CD8-positive, alpha-beta memory T cell (primary cell): ENCODE measurements around the gene CNTN6. TPM values are rescaled to one million over a fixed set of nuclear protein-coding genes. Genes with fewer than 3 reads are reported as not detected.

ENCODE experiments used
- CTCF ChIA-PET: fragments of 350-600 bp; sonication (Branson Sonifier 250); formaldehyde crosslinking; loops from one replicate; lab custom pipeline; 2021; ENCODE audit warnings: antibody characterized with exemption; lab: Charles Lee
- POLR2A ChIA-PET: fragments of 350-600 bp; sonication (Branson Sonifier 250); formaldehyde crosslinking; loops from one replicate; lab custom pipeline; 2021; ENCODE audit warnings: antibody characterized with exemption; lab: Charles Lee
- DNase-seq, 5 donors: peaks; one replicate each; pipeline versions ENCODE4 v3.0.0 to v3.0.0-alpha.2; 2020 to 2022; ENCODE audit warnings: mixed read lengths in 1 of 5
- H3K27ac ChIP-seq: one replicate; pipeline ENCODE4 v1.7.0; 2013; ENCODE audit warnings: low read depth, mild to moderate bottlenecking, low read length, moderate library complexity
- H3K27me3 ChIP-seq: 2 replicates; pipeline ENCODE4 v1.7.0; 2013; ENCODE audit warnings: low read length, mild to moderate bottlenecking; ENCODE audit not compliant: insufficient read depth, poor library complexity, severe bottlenecking
- H3K36me3 ChIP-seq: 2 replicates; pipeline ENCODE4 v1.7.0; 2013; ENCODE audit warnings: mild to moderate bottlenecking, low read length, moderate library complexity; ENCODE audit not compliant: insufficient read depth
- H3K4me1 ChIP-seq: 2 replicates; pipeline ENCODE4 v1.7.0; 2013; ENCODE audit warnings: mild to moderate bottlenecking, low read length, moderate library complexity; ENCODE audit not compliant: insufficient read depth
- H3K4me3 ChIP-seq: 2 replicates; pipeline ENCODE4 v1.7.0; 2013; ENCODE audit warnings: mild to moderate bottlenecking, low read length
- H3K9me3 ChIP-seq: 2 replicates; pipeline ENCODE4 v1.7.0; 2013; ENCODE audit warnings: mild to moderate bottlenecking, low read length
- H3K27ac Mint-ChIP-seq, 8 donors: one replicate each; pipeline ENCODE4 v1.8.0; 2020 to 2021; ENCODE audit warnings: mixed read lengths in 8 of 8, mild to moderate bottlenecking in 6 of 8, inconsistent platforms in 3 of 8, moderate library complexity in 3 of 8
- H3K27me3 Mint-ChIP-seq, 2 donors: one replicate each; pipeline ENCODE4 v1.8.0; 2020 to 2021; ENCODE audit warnings: mixed read lengths in 2 of 2, mild to moderate bottlenecking in 1 of 2, moderate library complexity in 1 of 2
- H3K36me3 Mint-ChIP-seq, 3 donors: one replicate each; pipeline ENCODE4 v1.8.0; 2020 to 2021; ENCODE audit warnings: mixed read lengths in 3 of 3, inconsistent platforms in 1 of 3, mild to moderate bottlenecking in 1 of 3
- H3K4me1 Mint-ChIP-seq, 3 donors: one replicate each; pipeline ENCODE4 v1.8.0; 2020 to 2021; ENCODE audit warnings: mixed read lengths in 3 of 3, inconsistent platforms in 1 of 3, mild to moderate bottlenecking in 1 of 3
- H3K4me3 Mint-ChIP-seq, 7 donors: one replicate each; pipeline ENCODE4 v1.8.0; 2020 to 2021; ENCODE audit warnings: mixed read lengths in 7 of 7, mild to moderate bottlenecking in 6 of 7, moderate library complexity in 4 of 7, inconsistent platforms in 2 of 7
- H3K9me3 Mint-ChIP-seq, 5 donors: one replicate each; pipeline ENCODE4 v1.8.0; 2020 to 2022; ENCODE audit warnings: mixed read lengths in 5 of 5, mild to moderate bottlenecking in 3 of 5, moderate library complexity in 2 of 5, inconsistent platforms in 1 of 5
- polyA plus RNA-seq: library from polyadenylated mRNA; unstranded; fragments of 300-500 nt; fragmentation: Illumina TruSeq; gene quantifications from one replicate; pipeline ENCODE4 v1.2.3, GENCODE V29; 2021
- total RNA-seq, 2 experiments: library from RNA; stranded (reverse); gene quantifications; one replicate each; pipeline ENCODE4 v1.2.3, GENCODE V29; 2021

CNTN6 gene
- total RNA-seq (not detected), polyA plus RNA-seq (not detected)

DNA sequence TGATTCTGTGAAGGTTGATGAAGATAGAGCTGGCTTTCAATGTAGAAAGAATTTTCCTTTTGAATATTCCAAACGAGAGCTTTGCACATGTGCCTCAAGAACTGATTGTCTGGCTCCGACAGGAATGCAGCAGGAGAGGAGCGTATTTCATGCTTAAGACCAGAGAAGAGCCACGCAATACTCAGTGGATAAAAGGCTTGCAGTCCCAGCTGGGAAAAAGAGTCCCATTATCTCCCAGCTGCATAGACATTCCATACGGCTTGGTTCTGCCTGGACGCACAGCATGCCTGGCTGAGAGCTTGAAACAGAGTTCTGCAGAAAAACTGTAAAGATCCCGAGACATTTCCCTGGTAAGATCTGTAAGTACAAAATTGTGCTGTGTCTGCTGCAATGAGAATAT lies at the start of gene CNTN6:
Gene CNTN6, plus strand, starts transcription at position 254 of the 400 bp plus-strand sequence. CDS start 54,985 bp downstream, outside the sequence.
- no peaks in the 10 kb centered on the region for H3K27me3 ChIP-seq
- POLR2A ChIA-PET = no interaction called here
- peaks cover 8 to 26% (median 11%) of the 10 kb centered on the region in 5 donors for H3K9me3 Mint-ChIP-seq
- H3K4me1 Mint-ChIP-seq = no peaks in the 10 kb centered on the region
- no peaks in the 10 kb centered on the region for H3K36me3 ChIP-seq
- CTCF ChIA-PET = no interaction called here
- no peaks in the 10 kb centered on the region for H3K9me3 ChIP-seq
- no peak for DNase-seq
- no peaks in the 10 kb centered on the region for H3K36me3 Mint-ChIP-seq
- no peak within 1 kb of the TSS for H3K4me3 ChIP-seq
- H3K4me3 Mint-ChIP-seq = no peak within 1 kb of the TSS
- H3K27ac ChIP-seq = no peak within 1 kb of the TSS
- H3K27me3 Mint-ChIP-seq = peaks cover 0 to 2% of the 10 kb centered on the region in 2 donors
- no peaks in the 10 kb centered on the region for H3K4me1 ChIP-seq
- H3K27ac Mint-ChIP-seq = no peak within 1 kb of the TSS

DNA sequence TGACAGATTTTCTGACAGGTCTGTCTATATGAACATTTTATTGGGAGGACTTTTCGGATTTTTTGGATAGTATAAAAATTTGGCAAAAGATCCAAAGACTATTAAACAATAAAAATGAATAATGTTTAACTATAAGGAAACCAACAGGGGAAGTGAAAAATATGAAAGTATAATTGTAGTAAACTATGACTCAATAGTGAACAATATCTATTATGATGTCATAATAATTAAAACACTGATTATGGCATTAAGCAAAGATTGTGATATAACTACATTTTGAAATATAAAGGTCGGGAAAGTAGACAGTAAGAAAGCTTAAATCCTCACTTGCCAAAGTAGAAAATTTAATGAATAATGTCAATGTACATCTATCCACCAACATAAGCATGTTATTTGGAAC lies 44.3 kb upstream of the CNTN6 start:
- ChIA-PET CTCF (no interaction called here), POLR2A (no interaction called here)
- Histone ChIP-seq H3K27ac (no peak overlapping the region), H3K9me3 (peaks cover 5% of the 10 kb centered on the region), H3K36me3 (no peaks in the 10 kb centered on the region), H3K27me3 (no peaks in the 10 kb centered on the region), H3K4me1 (no peaks in the 10 kb centered on the region), H3K4me3 (no peak overlapping the region)
- no peak for DNase-seq
- H3K27ac Mint-ChIP-seq = no peak overlapping the region
- no peaks in the 10 kb centered on the region for H3K36me3 Mint-ChIP-seq
- H3K9me3 Mint-ChIP-seq = peaks cover 4 to 55% (median 14%) of the 10 kb centered on the region in 5 donors
- no peaks in the 10 kb centered on the region for H3K27me3 Mint-ChIP-seq
- no peaks in the 10 kb centered on the region for H3K4me1 Mint-ChIP-seq
- no peak overlapping the region for H3K4me3 Mint-ChIP-seq

DNA sequence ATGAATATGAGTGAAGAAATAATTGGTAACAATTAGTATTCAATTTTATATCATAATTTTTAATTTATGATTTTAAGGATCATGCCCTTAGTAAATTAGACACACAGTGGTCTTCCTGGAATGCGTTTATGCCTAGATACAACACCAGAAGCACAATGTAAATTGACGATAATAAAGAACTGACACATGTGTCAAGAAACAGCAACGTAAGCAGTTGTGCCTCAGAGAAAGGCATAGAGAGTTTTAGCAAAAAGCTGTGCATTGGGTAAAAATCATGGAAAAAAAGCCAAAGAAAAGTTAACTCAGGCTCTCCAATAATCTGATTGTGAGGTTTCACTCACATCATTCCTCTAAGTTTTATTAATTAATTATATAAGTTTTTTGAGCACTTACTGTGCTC lies 37.0 kb upstream of the CNTN6 start:
- Mint-ChIP-seq H3K4me1 (no peaks in the 10 kb centered on the region), H3K4me3 (no peak overlapping the region), H3K36me3 (no peaks in the 10 kb centered on the region), H3K27ac (no peak overlapping the region), H3K27me3 (no peaks in the 10 kb centered on the region), H3K9me3 (peaks cover 6 to 38% (median 9%) of the 10 kb centered on the region in 5 donors)
- Histone ChIP-seq H3K27ac (no peak overlapping the region), H3K9me3 (no peaks in the 10 kb centered on the region), H3K4me3 (no peak overlapping the region), H3K27me3 (no peaks in the 10 kb centered on the region), H3K4me1 (no peaks in the 10 kb centered on the region), H3K36me3 (no peaks in the 10 kb centered on the region)
- ChIA-PET POLR2A (no interaction called here), CTCF (no interaction called here)
- no peak for DNase-seq

DNA sequence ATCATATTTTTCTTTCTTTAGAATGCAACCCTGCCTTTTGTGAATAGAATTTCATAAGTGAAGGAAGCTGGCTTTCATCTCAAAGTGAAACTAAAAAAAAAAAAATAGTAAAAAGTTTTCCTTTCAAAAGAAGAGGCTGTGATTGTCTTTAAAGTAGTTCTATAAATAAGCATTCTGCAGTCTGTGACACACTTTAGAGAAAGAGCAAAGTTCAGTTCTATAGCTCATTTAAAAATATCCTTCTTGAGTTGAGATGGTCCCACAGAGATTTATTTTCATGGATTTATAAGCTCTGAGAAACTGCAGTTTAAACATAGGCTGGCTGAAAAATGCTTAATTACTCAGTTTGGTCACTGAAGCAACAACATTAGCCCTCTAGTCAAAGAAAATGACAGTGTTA lies 36.1 kb upstream of the CNTN6 start:
- Histone ChIP-seq H3K36me3 (no peaks in the 10 kb centered on the region), H3K27me3 (no peaks in the 10 kb centered on the region), H3K4me1 (no peaks in the 10 kb centered on the region), H3K4me3 (no peak overlapping the region), H3K27ac (no peak overlapping the region), H3K9me3 (no peaks in the 10 kb centered on the region)
- no peaks in the 10 kb centered on the region for H3K27me3 Mint-ChIP-seq
- peaks cover 9 to 40% (median 18%) of the 10 kb centered on the region in 5 donors for H3K9me3 Mint-ChIP-seq
- ChIA-PET POLR2A (no interaction called here), CTCF (no interaction called here)
- no peaks in the 10 kb centered on the region for H3K36me3 Mint-ChIP-seq
- no peak overlapping the region for H3K4me3 Mint-ChIP-seq
- H3K4me1 Mint-ChIP-seq = no peaks in the 10 kb centered on the region
- DNase-seq = no peak
- no peak overlapping the region for H3K27ac Mint-ChIP-seq

DNA sequence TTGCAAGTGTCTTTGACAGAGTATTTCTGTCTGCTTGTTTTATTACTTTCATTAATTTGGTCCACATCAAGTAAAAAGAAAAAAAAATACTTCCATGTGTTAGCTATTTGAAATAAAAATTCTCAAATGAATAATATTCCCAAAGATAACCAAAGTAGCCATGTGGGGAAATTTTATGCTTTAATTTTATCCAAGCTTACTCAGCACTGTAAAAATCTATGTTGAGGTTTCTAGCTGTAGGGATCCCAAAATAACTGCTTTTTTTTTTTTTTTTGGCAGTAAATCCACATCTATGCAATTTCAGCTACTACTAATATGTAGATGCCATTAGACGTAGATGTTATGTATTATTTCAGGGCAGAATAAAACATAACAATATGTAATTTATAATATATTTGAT lies 35.4 kb upstream of the CNTN6 start:
- H3K9me3 ChIP-seq = no peaks in the 10 kb centered on the region
- no peaks in the 10 kb centered on the region for H3K36me3 ChIP-seq
- Mint-ChIP-seq H3K36me3 (no peaks in the 10 kb centered on the region), H3K27ac (no peak overlapping the region), H3K4me3 (no peak overlapping the region), H3K4me1 (no peaks in the 10 kb centered on the region), H3K27me3 (no peaks in the 10 kb centered on the region), H3K9me3 (peaks cover 9 to 40% (median 18%) of the 10 kb centered on the region in 5 donors)
- H3K27me3 ChIP-seq = no peaks in the 10 kb centered on the region
- no peak overlapping the region for H3K27ac ChIP-seq
- no peak overlapping the region for H3K4me3 ChIP-seq
- no peak for DNase-seq
- no peaks in the 10 kb centered on the region for H3K4me1 ChIP-seq
- POLR2A ChIA-PET = no interaction called here
- CTCF ChIA-PET = no interaction called here

DNA sequence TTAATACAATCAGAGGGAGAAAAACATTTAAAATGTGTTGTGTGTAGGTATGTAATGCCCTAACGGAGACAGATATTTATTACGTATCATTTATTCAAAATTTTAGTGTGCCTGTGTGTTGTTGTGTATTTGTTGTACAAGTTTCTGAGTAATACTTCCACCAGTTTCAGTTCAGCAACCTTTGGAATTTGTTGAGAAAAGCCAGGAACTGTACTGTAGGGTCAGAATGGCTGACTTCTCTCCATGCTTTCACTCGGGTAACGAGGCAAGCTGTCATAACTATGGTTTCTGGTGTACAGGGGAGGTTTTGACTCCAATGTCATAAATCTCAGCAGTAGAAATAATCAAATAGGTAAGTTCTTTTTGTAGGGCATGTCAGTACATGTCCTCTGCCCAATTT lies 23.8 kb upstream of the CNTN6 start:
- no peaks in the 10 kb centered on the region for H3K9me3 ChIP-seq
- ChIA-PET POLR2A (no interaction called here), CTCF (no interaction called here)
- H3K27me3 Mint-ChIP-seq = no peaks in the 10 kb centered on the region
- no peaks in the 10 kb centered on the region for H3K4me1 Mint-ChIP-seq
- no peaks in the 10 kb centered on the region for H3K4me1 ChIP-seq
- no peaks in the 10 kb centered on the region for H3K36me3 Mint-ChIP-seq
- no peaks in the 10 kb centered on the region for H3K27me3 ChIP-seq
- no peaks in the 10 kb centered on the region for H3K36me3 ChIP-seq
- H3K9me3 Mint-ChIP-seq = peaks cover 7 to 28% (median 10%) of the 10 kb centered on the region in 5 donors
- H3K27ac Mint-ChIP-seq = no peak overlapping the region
- H3K4me3 ChIP-seq = no peak overlapping the region
- H3K4me3 Mint-ChIP-seq = no peak overlapping the region
- no peak overlapping the region for H3K27ac ChIP-seq
- no peak for DNase-seq

DNA sequence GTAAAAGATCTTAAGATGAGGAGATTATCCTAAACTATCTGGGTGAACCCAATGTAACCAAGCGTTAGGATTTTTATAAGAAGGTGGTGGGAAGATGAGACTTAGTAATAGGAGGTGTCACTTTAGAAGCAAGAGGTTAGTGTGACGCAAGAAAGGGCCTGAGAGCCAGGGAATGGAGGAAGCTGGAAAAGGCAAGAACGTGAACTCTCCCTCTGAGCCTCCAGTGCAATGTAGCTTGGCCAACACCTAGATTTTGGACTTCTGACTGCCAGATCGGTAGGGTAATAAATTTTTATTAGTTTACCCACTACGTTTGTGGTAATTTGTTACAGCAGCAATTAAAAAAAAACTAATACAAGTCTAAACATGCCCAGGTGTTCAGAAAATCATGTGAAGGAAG lies 20.8 kb upstream of the CNTN6 start:
- DNase-seq = no peak
- no peaks in the 10 kb centered on the region for H3K27me3 Mint-ChIP-seq

DNA sequence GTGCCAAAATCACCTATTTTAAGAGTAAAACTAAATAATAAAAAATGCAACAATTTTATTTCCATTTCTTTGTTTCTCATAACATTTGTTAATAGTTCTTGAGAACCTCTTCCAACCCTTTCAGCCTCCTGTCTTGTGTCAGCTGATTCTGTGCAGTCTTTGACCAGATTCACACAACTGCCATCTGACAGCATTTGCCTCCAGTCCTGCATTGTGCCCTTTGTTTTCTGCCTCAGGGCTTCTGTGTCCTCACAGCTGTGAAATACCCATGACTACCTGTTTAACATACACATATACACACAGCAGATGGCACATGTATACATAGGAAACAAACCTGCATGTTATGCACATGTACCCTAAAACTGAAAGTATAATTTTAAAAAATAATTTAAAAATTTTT lies 13.2 kb upstream of the CNTN6 start:
- no peaks in the 10 kb centered on the region for H3K27me3 ChIP-seq
- Mint-ChIP-seq H3K9me3 (peaks cover 0 to 22% (median 7%) of the 10 kb centered on the region in 5 donors), H3K27me3 (no peaks in the 10 kb centered on the region), H3K27ac (no peak overlapping the region), H3K36me3 (no peaks in the 10 kb centered on the region), H3K4me1 (no peaks in the 10 kb centered on the region), H3K4me3 (no peak overlapping the region)
- ChIA-PET POLR2A (no interaction called here), CTCF (no interaction called here)
- DNase-seq = no peak
- no peak overlapping the region for H3K4me3 ChIP-seq
- no peaks in the 10 kb centered on the region for H3K4me1 ChIP-seq
- no peaks in the 10 kb centered on the region for H3K9me3 ChIP-seq
- no peaks in the 10 kb centered on the region for H3K36me3 ChIP-seq
- no peak overlapping the region for H3K27ac ChIP-seq

More for the DNA sequence above, 20.8 kb upstream of the CNTN6 start:
- Histone ChIP-seq H3K4me1 (no peaks in the 10 kb centered on the region), H3K27ac (no peak overlapping the region), H3K36me3 (no peaks in the 10 kb centered on the region), H3K4me3 (no peak overlapping the region), H3K9me3 (no peaks in the 10 kb centered on the region), H3K27me3 (no peaks in the 10 kb centered on the region)
- Mint-ChIP-seq H3K36me3 (no peaks in the 10 kb centered on the region), H3K4me1 (no peaks in the 10 kb centered on the region), H3K27ac (no peak overlapping the region), H3K9me3 (peaks cover 3 to 32% (median 10%) of the 10 kb centered on the region in 5 donors), H3K4me3 (no peak overlapping the region)
- CTCF ChIA-PET = no interaction called here
- POLR2A ChIA-PET = no interaction called here

DNA sequence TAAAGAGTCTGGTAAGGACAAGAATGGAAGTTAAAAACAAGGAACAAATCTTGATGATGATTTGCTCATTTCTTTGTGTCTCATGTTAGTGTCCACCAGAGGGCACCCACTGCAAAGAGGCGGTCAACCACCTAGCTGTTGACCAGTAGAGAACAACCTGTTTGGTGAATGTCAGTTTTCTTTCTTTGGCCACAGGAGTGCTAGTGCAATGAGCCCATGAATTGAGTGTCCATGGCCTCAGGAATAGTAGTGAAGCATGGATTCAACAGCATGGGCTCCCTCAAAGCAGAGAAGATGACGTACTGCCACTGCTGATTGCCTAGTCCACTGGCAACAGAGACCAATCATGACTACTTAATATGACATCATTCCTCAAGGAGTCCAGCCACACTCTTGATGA lies 10.7 kb upstream of the CNTN6 start:
- CTCF ChIA-PET = no interaction called here

More for the DNA sequence above, 10.7 kb upstream of the CNTN6 start:
- Mint-ChIP-seq H3K4me3 (no peak overlapping the region), H3K27ac (no peak overlapping the region), H3K27me3 (no peaks in the 10 kb centered on the region), H3K9me3 (peaks cover 2 to 24% (median 5%) of the 10 kb centered on the region in 5 donors), H3K4me1 (no peaks in the 10 kb centered on the region), H3K36me3 (no peaks in the 10 kb centered on the region)
- no peak for DNase-seq
- H3K4me1 ChIP-seq = no peaks in the 10 kb centered on the region
- H3K4me3 ChIP-seq = no peak overlapping the region
- POLR2A ChIA-PET = no interaction called here
- H3K27me3 ChIP-seq = no peaks in the 10 kb centered on the region
- H3K36me3 ChIP-seq = no peaks in the 10 kb centered on the region
- H3K9me3 ChIP-seq = no peaks in the 10 kb centered on the region
- no peak overlapping the region for H3K27ac ChIP-seq
